NCI-H2227 treated with DMSO at 0.1 percent for 48 hours (cell line): ENCODE measurements around the gene KDM4B.
A peak's percentile ranks its signal among the peaks of the same experiment; 100 is the strongest.

Experiments used
- DNase-seq: peaks from one replicate; lab custom pipeline; 2025; lab: John Stamatoyannopoulos, UW

Gene KDM4B

GRCh38 chr19:5107432-5108122, 138.7 kb downstream of the KDM4B start:
- no peak for DNase-seq

DNA sequence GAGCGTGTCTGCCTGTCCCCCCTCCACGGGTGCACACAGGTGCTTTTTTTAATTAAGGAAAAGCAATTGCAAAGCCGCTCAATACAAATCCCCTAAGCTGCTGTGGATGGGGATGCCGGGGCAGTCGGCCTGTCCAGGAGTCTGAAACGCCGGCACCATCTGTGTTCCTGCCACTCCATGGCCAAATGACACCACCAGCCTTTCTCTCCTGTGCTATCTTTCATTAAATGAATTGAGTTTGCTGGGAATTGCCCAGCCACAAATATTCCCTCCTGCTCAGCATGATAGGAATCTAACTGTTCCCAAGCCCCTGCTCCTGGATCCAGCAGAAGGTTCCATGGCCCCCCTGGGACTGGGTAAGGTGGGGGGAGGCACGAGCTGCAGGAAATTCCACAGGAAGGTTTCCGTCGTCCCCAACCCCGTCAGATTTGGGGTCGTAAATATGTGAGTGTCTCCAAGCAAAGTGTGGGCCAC, 139.2 kb downstream of the KDM4B start:
- DNase-seq, result no peak

GRCh38 chr19:5108866-5109265, 140.0 kb downstream of the KDM4B start:
- DNase-seq, result no peak

DNA sequence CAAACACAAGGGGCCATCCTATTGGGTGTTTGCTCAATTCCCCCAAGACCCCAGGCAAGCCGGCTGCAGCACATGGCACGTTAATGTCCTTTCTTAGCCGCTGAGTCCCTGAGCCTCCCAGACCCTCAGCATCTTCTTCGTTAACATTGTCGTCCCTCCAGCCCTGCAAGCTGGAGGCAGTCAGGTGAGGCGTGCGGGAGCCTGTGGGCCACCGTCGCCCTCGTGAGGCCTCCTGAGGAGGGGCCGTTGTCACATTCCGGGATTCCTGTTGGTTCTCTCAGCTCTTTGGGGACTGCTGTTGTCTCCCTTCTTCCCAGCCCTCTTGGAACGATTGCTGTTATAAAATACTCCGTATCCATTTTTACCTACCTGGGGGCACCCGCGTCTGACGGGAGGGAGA, 140.6 kb downstream of the KDM4B start:
- no peak for DNase-seq

GRCh38 chr19:5110546-5110945, 141.6 kb downstream of the KDM4B start:
- no peak for DNase-seq

DNA sequence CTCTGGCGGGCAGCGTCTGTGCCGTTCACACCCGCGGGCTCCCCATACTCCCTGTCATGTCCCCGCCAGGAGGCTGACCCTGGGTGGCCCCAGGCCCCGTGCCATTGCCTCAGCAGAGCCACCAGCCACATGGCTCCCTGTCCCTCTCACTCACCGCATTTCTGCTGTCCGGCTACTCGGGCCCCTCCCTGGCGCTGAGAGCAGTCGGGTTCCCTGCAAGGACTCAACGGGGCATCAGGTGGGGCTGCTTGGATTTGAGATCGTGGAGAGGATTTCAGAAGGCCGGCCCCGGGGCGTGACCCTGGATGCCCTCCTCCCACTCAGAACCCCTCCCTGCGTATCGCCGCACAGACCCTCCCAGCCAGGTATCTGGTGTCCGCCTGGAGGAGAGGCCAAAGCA, 142.1 kb downstream of the KDM4B start:
- no peak for DNase-seq

DNA sequence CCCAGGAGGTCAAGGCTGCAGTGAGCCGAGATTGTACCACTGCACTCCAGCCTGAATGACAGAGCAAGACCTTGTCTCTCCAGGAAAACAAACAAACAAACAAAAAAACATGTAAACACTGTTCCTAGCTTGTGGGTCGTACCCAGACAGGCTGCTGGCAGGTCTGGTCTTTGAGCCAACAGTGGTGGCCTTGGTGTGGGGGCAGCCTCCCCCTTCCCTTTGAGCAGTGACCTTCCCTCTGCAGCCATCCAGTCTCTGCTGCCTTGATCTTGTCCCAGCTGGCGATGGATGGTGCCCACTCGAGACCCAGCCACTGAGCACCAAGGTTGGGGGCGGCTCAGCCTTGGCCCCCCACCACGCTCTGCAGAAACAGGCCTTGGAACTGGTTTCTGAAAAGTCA, 143.3 kb downstream of the KDM4B start:
- DNase-seq, result no peak

- peak; percentile 36 for DNase-seq
Observed at GRCh38 chr19:5112681-5113575, 144.0 kb downstream of the KDM4B start.

DNA sequence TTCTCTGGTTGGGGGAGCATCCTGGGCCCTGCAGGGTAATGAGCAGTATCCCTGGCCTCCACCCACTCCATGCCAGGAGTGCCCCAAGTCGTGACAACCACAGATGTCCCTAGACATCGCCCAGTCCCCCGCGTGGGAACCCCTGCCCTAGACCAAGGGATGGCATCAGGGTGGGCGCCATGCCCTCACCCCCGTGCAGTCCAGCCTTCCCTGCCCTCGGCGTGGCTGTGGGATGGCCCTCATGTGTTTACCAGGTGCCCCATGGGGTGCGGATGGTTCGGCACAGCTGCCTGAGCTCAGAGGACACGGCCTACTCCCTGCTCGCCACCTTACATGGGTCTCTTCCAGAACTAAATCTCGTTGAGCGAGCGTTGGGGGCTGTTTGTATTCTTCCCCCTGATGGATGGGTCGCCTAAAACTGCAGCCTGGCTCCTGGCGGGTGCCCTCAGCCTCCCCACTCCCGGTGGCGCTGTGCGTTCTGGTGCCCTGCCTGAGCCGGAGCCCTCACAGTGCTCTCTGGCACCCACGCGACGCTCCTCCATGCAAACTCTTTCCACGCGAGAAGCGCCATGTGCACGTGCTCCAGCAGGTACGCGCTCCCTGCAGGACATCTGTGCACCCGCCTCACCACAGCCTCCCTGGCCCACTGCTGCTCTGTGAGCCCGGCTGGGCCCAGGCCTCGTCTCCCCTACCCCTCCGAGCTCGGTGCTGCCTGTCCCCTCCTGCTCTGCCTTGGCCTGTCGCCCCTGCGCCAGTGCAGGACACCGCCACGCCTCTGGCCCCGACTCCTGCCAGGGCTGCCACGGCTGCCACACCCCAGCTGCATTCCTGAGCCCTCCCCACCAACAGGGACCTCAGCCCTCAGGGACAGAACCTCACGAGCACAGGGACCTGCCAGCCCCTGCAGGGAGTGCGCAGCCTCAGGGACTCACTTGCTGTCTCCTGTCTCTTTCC, 145.0 kb downstream of the KDM4B start:
- no peak for DNase-seq

DNA sequence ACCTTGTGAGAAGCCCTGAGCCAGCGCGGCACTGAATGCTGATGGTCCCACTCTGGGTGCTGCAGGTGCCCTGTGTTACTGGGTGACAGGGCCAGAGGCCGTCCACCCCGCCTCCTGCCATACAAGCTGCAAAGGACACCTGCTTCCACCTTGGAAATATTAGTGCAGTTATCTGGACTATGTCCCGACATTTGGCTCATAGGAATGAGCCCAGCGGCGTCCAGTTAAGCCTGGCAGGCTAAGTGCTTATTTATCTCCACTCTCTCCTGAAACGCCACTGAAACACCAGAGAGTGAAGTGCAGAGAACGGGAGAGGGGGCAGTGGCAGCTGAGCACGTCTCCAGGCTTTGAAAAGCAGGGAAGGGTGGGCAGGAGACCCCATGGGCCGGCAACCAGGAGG, 145.8 kb downstream of the KDM4B start:
- DNase-seq, result no peak

DNA sequence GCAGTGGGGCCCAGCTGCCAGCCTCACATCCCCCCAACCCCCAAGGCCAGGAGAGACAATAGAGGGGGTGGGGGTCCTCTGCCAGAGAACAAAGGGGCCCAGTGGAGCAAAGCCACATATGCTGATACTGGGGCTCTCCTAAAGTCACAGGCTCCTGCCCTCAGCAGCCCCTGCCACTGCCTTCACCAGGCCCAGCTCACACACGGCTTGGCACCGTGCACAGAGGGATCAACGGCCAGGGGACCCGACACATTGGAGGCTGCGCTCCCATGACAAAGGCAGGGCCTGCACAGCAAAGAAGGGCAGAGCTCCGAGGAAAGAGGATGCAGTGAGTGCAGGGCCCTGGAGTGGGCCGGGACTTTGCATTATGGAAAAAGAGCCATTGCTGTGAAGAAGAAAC, 146.4 kb downstream of the KDM4B start:
- DNase-seq, result no peak

- no peak for DNase-seq
Observed at GRCh38 chr19:5115771-5116202, 146.9 kb downstream of the KDM4B start.

DNA sequence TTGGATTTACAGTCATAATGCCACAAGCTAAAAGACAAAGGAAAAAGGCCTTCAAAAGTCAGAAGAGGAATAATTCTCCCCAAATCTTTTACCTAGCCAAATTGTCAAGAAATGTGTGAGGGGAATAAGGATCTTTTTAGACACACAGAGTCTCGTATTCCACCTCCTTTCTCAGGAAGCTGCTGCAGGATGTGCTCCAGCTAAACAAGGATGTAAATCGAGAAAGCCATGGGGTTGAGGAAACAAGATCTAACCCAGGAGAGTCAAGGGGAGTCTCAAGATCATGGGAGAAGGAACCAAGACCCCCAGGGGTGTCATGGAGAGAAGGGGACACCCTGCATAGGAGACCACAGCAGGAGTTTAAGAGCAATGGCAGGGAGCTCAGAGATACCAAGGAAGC, 147.4 kb downstream of the KDM4B start:
- DNase-seq, result no peak

DNA sequence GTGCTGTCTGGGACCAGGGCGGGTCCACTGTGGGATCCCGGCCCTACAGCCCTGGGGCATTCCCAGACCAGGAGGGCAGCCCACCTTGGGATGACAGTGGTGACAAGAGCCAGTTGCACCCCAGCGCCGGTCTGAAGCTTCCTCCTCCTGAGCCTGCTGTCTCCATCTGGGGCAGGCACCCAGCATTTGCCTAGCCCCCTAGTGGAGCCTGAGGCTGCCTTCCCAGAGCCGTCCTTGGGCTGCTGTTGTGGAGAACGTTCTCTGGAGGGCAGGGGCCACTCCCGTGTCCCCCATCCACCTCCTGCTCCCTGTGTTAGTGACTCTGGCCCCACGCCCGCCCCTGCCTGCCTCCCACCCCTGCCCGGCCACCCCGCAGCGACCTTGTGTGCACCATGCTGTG, 148.5 kb downstream of the KDM4B start:
- DNase-seq, result no peak

- no peak for DNase-seq
Observed at GRCh38 chr19:5118026-5118425, 149.1 kb downstream of the KDM4B start.

DNA sequence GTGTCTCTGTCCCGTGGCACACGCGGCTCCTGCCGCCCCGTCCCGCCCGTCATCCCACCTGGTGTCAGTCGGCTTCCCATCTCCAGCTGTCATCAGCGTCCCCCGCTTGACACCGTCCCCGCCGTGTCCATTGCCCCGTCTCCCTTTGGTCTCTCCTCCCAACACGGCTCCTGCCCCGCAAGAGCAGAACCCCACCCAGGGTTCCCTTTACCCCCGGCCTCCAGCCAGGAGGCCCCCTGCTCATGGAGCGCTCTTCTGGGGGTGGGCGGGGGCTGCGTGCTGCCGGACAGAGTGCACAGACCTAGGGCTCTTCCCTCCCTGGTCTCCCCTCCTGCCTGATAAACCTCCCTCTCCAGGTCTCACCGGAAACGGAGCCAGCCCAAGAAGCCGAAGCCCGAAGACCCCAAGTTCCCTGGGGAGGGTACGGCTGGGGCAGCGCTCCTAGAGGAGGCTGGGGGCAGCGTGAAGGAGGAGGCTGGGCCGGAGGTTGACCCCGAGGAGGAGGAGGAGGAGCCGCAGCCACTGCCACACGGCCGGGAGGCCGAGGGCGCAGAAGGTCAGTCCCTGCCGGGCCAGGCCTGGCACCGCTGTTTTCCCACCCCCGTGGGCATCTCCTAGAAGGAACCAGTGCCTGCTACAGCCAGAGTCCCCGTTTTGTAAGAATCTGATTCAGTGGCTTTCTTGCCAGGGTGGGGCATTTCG, 150.5 kb downstream of the KDM4B start:
- no peak for DNase-seq

DNA sequence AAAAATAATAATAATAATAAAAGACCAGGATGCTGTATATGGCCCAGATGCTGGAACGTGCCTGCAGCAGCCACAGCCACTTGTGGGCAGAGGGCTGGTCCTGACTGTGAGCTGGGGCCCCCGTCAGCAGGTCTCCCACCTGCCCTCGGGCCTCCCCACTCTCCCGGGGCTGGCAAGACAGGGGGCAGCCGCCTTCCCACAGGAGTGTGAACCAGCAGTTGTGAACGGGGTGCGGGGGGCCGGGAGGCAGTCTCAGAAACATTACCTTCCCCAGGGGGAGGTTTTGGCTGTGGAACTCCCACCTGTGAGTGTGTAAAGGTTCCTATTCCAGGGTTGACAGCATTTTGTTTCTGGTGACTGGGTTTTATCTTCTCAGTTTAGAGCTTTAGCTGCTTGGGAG, 151.4 kb downstream of the KDM4B start:
- DNase-seq, result no peak

DNA sequence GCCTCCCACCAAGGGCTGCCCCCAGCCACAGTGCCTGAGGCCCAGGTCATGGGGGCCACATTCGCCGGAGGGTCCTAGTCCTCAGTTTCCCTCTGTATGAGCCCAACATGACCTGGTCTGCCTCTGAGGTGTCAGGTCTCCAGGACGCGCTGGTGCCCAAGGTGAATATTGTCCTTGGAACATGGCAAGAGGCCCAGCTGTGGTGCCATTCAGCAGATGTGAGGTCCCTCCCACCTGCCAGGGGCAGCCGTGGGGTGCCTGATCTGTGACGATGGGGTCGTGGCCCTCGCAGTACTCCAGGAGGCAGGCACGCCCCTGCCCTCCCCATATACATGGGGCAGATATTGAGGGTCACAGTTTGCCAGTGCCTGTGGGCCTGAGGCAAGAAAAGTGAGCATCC, 151.9 kb downstream of the KDM4B start:
- no peak for DNase-seq

DNA sequence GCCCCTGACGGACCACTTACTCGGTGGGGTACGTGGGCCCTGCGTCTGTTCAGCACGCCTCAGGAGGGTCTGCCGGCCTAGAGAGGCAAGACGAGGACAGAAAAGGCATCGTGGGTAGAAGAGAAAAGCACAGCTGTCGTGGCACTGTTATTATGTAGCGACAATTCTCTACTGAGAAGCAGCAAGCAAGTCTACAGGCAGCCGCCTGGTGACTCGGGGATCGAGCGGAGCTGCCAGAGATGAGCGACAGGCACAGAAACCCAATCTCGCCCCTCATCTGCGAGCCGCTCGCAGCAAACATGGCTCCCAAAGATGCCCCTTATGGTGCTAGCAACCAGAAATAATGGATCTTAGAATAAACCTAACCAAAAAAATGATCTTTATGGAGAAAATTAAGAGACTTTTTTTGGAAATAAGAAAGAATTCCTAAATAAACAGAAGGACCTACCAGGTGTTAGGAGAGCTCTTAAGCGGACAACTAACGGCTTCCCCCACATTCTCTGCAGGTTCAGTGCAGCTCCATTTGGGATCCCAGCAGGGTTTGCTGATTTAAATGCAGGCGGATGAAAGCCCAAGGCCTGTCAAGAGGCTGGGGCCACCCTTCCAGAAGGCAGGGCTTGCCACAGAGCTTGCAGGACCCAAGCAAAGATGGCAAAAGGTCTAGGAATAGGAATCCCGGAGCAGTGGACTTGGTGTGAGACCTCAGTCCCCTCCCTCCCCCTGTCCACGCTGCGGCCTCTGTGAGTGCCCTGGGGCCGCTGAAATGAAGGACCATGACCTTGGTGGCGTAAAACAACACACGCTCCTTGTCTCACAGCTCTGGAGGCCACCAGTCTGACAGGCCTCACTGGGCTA, 152.6 kb downstream of the KDM4B start:
- DNase-seq, result no peak

GRCh38 chr19:5122121-5122400, 153.1 kb downstream of the KDM4B start:
- DNase-seq, result no peak
